Measurements from ENCODE around the gene PBX4.
"Not testable (repeated sequence)": the region's sequence is repeated elsewhere in the genome, so short reads cannot be mapped to it uniquely, and the experiment has no call there.

PBX4 gene

DNA sequence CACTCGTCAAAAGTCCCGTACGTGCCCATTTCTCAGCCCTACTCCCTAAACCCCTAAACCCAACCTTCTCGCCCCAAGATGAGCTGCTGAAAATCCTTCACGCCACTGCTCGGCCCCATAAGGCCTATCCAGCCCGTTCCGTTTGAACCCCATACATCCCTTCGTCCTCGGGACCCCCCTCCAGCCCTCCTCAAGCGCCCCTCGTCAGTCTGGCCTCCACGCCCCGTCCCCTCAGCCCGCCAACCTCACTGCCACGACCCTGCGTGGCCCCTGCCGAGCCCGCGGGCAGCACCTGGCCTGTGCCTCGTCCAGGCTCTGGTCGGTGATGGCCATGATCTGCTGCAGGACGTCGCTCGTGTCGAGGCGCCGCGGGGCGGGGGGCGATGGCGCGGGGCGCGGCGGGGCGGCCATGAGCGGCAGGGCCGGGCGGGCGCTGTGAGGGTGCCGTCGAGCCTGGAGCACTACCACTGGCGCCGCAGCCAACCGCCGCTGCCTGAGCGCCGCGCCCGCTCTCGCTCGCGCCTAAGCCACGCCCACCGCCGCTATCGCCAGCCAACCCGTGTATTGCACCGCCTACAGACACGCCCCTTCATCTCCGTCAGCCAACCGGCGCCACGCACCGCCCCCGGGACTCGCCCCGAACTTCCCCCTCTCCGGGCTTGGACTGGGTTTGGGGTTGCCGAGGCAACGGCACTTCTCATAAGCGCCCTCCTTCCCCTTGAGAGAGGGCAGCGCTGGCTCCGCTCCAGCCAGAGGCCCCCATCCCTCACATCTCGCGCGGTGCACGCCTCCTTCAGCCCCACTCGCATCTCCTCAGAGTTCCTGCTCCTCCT, at the start of gene PBX4:
Gene PBX4, minus strand, starts transcription at position 469 of the 833 bp plus-strand sequence. Its CDS starts 58 bp downstream, at position 411.
- DNase-seq = peak; percentile 94

DNA sequence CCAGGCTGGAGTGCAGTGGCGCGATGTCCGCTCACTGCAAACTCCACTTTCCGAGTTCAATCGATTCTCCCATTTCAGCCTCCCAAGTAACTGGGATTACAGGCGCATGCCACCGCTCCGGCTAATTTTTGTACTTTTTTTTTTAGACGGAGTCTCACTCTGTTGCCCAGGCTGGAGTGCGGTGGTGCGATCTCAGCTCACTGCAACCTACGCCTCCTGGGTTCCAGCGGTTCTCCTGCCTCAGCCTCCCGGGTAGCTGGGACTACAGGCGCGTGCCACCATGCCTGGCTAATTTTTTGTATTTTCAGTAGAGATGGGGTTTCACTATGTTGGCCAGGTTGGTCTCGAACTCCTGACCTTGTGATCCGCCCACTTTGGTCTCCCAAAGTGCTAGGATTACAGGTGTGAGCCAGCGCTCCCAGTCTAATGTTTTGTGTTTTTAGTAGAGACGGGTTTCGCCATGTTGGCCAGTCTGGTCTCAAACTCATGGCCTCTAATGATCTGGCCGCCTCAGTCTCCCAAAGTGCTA, 47.0 kb upstream of the PBX4 start:
- DNase-seq = not testable (repeated sequence)

GRCh38 chr19:19663256-19664120, 45.0 kb upstream of the PBX4 start, which contains the start of gene ATP13A1:
Gene ATP13A1, minus strand, starts transcription at chr19:19663676. Its CDS starts 10 bp downstream, at chr19:19663666.
- peak; percentile 89 for DNase-seq

DNA sequence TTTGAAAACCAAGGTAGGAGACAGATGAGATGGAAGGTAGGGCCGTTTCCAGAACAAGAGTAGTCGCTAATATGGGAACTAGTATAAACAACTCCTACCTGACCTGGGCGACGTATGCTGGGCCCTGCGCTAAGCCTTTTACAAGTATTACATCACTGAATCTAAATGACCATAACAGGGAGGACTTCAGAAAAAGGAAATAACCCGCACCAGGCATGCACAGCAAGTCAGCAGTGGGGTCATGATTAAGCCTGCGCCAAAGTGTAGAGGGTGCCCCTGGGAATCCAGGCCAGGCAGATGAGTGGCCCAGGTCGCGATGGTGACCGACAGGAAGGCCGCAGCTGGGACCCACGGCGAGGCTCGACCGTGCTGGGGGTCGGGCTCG, 44.4 kb upstream of the PBX4 start:
- no peak for DNase-seq

GRCh38 chr19:19662344-19662743, 43.9 kb upstream of the PBX4 start:
- DNase-seq = no peak

DNA sequence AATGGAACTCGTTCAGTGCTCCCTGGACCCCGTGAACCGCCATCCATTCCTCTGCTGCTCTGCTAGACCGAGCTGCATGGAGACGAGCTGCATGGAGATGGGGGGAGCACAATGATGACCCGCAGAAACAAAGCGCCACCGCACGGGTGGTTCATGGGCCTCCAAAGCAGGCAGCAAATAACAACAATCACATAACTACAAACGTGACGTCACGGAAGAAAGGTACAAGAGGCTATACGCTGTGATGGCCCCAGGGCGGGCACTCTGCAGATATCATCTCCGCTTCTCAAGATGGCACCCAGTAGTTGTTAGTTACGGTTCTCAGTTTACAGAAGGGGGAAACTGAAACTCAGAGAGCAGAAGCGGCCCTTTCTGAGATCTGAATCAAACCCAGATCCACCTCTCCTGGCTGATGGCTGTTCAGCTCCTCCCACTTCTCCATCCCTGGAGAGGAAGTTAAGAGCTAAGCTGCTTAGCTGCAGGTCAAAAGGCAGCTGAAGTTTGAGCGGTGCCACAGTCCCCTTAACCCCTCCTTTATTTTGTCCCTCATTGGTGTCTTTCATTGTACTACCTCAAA, 43.3 kb upstream of the PBX4 start:
- DNase-seq = no peak

DNA sequence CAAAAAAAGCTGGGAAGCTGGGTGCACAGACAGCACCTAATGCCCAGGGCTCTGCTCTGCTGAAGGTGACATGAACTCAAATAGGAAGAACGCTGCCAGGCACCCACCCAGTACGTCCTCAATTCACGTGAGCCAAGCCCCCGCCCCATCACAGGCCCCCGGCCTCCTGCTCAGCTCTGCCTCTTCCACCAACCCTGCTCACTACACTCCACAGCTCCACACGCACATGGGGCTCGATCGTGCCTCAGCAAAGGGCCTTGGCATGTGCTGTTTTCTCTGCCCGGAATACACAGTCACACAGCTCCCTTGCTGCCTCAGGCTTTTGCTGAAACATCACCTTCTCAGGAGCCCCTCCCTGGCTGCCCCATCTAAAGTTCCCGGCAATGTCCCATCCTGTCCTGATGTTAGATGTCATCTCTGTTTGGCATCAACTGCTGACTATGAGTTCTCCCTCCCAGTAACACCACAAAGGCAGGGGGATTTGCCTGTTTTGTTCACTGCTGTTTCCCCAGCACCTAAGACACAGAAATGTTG, 42.7 kb upstream of the PBX4 start:
- DNase-seq = no peak

DNA sequence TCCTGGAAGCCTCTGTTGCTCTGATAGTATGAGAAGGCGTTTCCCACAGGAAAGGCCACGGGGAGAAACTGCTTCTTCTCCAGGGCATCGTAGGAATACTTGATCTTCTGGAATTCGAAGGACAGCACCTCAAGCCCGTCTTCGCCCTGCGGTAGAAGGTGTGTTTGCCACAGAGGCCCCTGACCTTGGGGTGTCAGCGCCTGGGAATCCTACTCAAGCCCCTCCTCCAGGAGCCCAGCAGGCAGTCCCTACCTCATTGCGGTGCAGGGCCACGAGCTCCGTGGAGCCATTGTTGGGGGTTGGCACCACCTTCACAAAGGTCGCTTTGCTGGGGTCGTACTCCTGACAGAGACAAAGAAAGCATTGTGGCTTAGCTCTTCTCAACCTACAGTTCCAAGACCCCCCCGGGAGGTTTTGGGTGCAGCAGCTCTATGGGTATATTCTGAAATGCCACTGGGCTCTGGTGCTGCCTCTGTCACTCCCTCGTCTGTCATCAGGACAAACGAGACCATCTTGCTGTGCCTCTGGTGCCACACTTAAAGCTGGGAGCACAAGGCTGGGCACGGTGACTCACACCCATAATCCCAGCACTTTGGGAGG, 41.3 kb upstream of the PBX4 start:
- no peak for DNase-seq

GRCh38 chr19:19657397-19657783, 38.9 kb upstream of the PBX4 start:
- no peak for DNase-seq

DNA sequence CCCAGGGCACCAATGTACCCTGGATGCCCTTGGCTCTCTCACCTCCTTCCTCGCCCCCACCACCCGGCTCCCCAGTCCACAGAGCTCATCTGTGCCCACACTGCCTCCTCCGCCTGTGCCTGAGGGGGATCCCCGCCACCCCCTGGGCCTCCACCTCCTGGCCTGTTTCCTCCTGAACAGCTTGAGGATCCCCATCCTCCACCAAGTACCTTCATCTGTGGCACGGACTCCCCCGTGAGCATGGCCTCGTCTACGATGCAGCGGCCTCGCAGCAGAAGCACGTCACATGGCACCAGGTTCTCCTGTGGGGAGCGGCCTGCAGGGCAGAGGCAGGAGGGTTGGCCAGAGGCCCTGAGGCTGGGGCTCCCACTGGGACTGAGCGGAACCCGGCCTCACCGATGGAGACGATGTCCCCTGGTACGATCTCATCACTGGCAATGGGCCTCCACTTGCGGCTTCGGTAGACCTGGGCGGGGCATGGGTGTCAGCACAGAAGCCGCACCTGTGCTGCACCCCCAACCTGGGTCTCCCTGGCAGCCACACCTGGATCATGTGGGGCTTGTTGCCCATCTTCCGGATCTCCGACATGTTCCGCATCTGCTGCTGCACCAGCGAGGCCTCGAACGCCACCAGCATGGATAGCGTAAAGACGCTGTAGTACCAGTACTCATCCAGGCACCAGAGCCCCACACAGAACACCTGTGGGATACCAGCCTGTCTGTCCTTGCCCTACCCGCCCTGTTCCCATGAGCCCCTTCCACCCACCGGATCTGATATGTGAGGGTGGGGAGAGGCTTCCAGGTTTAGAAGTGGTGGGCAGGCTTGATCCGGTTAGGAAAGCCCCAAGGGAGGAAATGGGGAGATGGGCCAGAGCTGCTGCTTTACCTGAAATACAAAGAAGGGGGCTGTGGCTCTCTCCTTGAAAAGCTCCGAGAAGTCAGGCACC, 38.2 kb upstream of the PBX4 start:
- DNase-seq = no peak

- DNase-seq = no peak
These were observed 37.3 kb upstream of the PBX4 start for GRCh38 chr19:19655641-19656343.

GRCh38 chr19:19655051-19655594, 36.6 kb upstream of the PBX4 start:
- no peak for DNase-seq

DNA sequence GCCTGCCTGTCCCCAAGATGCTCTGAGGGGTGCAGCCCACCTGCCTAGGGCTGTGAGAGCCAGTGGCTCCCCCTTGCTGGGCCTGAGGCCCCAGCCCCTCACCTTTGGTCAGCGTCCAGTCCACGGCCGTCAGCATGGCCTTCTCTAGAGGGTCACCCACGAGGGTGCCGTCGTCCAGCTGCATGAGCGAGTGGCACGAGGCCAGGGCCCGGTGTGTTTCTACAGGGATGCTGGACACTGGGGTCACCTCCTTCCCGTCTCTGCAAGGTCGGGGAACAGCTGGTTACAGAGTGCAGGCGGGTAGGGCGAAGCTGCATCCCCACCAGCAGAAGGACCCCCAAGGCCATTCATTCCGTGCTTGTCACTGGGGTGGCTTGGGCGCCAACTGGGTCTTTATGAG, 36.0 kb upstream of the PBX4 start:
- DNase-seq = no peak

GRCh38 chr19:19653597-19654147, 35.2 kb upstream of the PBX4 start:
- no peak for DNase-seq

GRCh38 chr19:19652482-19653295, 34.2 kb upstream of the PBX4 start:
- DNase-seq = no peak

GRCh38 chr19:19651076-19651475, 32.6 kb upstream of the PBX4 start:
- no peak for DNase-seq

- no peak for DNase-seq
These were observed 31.8 kb upstream of the PBX4 start for GRCh38 chr19:19650331-19650730.

DNA sequence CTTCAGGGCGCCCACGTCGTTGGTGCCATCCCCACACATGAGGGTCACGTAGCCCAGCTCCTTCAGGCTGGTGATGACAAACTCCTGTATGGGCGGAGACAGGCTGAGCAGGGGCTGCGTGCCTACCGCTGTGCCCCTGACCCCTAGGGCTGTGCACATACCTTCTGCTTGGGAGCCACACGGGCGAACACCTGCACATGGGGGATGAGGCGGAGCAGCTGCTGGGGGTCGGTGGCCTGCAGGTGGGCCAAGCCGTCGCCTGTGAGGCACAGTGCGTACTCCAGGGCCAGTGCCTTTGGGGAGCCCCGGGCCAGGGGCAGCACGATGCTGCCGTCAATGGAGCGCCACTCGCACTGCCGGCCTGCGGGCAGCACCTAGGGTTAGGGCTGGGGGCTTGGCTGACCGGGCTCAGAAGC, 31.1 kb upstream of the PBX4 start:
- DNase-seq = no peak

GRCh38 chr19:19649155-19649554, 30.7 kb upstream of the PBX4 start:
- DNase-seq = no peak
